ENCODE data around the gene ASXL3. TPM values are rescaled to one million over a fixed set of nuclear protein-coding genes. Genes with fewer than 3 reads are reported as not detected.

ASXL3 gene
- total RNA-seq, 1 donor from 2014 or later, result not detected

GRCh38 chr18:33593261-33593660 is 15.2 kb downstream of the ASXL3 start:
- intact Hi-C loops (cut with micrococcal nuclease), result no loop called here
- Mint-ChIP-seq H3K36me3 (ENCODE audit: low read depth) (no peaks in the 10 kb centered on the region), H3K27me3 (ENCODE audit: insufficient read depth) (no peaks in the 10 kb centered on the region), H3K9me3 (no peaks in the 10 kb centered on the region), H3K4me3 (no peak overlapping the region), H3K27ac (no peak overlapping the region), H3K4me1 (ENCODE audit: low read depth) (no peaks in the 10 kb centered on the region)
- DNase-seq (ENCODE audit: low spot score), result no peak

GRCh38 chr18:33594799-33595198 is 16.8 kb downstream of the ASXL3 start:
- intact Hi-C loops (cut with micrococcal nuclease), result no loop called here
- no peaks in the 10 kb centered on the region for H3K36me3 Mint-ChIP-seq (ENCODE audit: low read depth)
- no peak overlapping the region for H3K4me3 Mint-ChIP-seq
- no peaks in the 10 kb centered on the region for H3K9me3 Mint-ChIP-seq
- H3K27me3 Mint-ChIP-seq (ENCODE audit: insufficient read depth), result no peaks in the 10 kb centered on the region
- DNase-seq (ENCODE audit: low spot score), result no peak
- no peaks in the 10 kb centered on the region for H3K4me1 Mint-ChIP-seq (ENCODE audit: low read depth)
- no peak overlapping the region for H3K27ac Mint-ChIP-seq

- Mint-ChIP-seq H3K4me3 (no peak overlapping the region), H3K4me1 (ENCODE audit: low read depth) (no peaks in the 10 kb centered on the region), H3K27me3 (ENCODE audit: insufficient read depth) (no peaks in the 10 kb centered on the region), H3K36me3 (ENCODE audit: low read depth) (no peaks in the 10 kb centered on the region), H3K9me3 (no peaks in the 10 kb centered on the region), H3K27ac (no peak overlapping the region)
- intact Hi-C loops (cut with micrococcal nuclease), result no loop called here
- DNase-seq (ENCODE audit: low spot score), result no peak
Measured at GRCh38 chr18:33596178-33596854, 18.3 kb downstream of the ASXL3 start.

GRCh38 chr18:33600846-33601245 is 22.8 kb downstream of the ASXL3 start:
- no peaks in the 10 kb centered on the region for H3K9me3 Mint-ChIP-seq
- no peaks in the 10 kb centered on the region for H3K4me1 Mint-ChIP-seq (ENCODE audit: low read depth)
- no peaks in the 10 kb centered on the region for H3K27me3 Mint-ChIP-seq (ENCODE audit: insufficient read depth)
- no peak overlapping the region for H3K27ac Mint-ChIP-seq
- H3K36me3 Mint-ChIP-seq (ENCODE audit: low read depth), result no peaks in the 10 kb centered on the region
- no peak overlapping the region for H3K4me3 Mint-ChIP-seq
- intact Hi-C loops (cut with micrococcal nuclease), result no loop called here
- no peak for DNase-seq (ENCODE audit: low spot score)

- intact Hi-C loops (cut with micrococcal nuclease), result no loop called here
- no peak for DNase-seq (ENCODE audit: low spot score)
- peaks cover 3% of the 10 kb centered on the region for H3K9me3 Mint-ChIP-seq
- no peaks in the 10 kb centered on the region for H3K27me3 Mint-ChIP-seq (ENCODE audit: insufficient read depth)
- no peak overlapping the region for H3K27ac Mint-ChIP-seq
- no peaks in the 10 kb centered on the region for H3K36me3 Mint-ChIP-seq (ENCODE audit: low read depth)
- H3K4me3 Mint-ChIP-seq, result no peak overlapping the region
- H3K4me1 Mint-ChIP-seq (ENCODE audit: low read depth), result no peaks in the 10 kb centered on the region
Measured at GRCh38 chr18:33603454-33603853, 25.4 kb downstream of the ASXL3 start.

- no peaks in the 10 kb centered on the region for H3K27me3 Mint-ChIP-seq (ENCODE audit: insufficient read depth)
- no peaks in the 10 kb centered on the region for H3K36me3 Mint-ChIP-seq (ENCODE audit: low read depth)
- intact Hi-C loops (cut with micrococcal nuclease), result no loop called here
- peaks cover 3% of the 10 kb centered on the region for H3K9me3 Mint-ChIP-seq
- H3K4me3 Mint-ChIP-seq, result no peak overlapping the region
- no peak for DNase-seq (ENCODE audit: low spot score)
- H3K27ac Mint-ChIP-seq, result no peak overlapping the region
- no peaks in the 10 kb centered on the region for H3K4me1 Mint-ChIP-seq (ENCODE audit: low read depth)
Measured at GRCh38 chr18:33605250-33605649, 27.2 kb downstream of the ASXL3 start.

- intact Hi-C loops (cut with micrococcal nuclease), result no loop called here
- no peak for DNase-seq (ENCODE audit: low spot score)
- H3K27me3 Mint-ChIP-seq (ENCODE audit: insufficient read depth), result no peaks in the 10 kb centered on the region
- H3K27ac Mint-ChIP-seq, result no peak overlapping the region
- no peak overlapping the region for H3K4me3 Mint-ChIP-seq
- H3K9me3 Mint-ChIP-seq, result peaks cover 3% of the 10 kb centered on the region
- H3K36me3 Mint-ChIP-seq (ENCODE audit: low read depth), result no peaks in the 10 kb centered on the region
- H3K4me1 Mint-ChIP-seq (ENCODE audit: low read depth), result no peaks in the 10 kb centered on the region
Measured at GRCh38 chr18:33606621-33607020, 28.6 kb downstream of the ASXL3 start.

- H3K4me3 Mint-ChIP-seq, result no peak overlapping the region
- H3K36me3 Mint-ChIP-seq (ENCODE audit: low read depth), result no peaks in the 10 kb centered on the region
- DNase-seq (ENCODE audit: low spot score), result no peak
- no peaks in the 10 kb centered on the region for H3K27me3 Mint-ChIP-seq (ENCODE audit: insufficient read depth)
- intact Hi-C loops (cut with micrococcal nuclease), result no loop called here
- no peak overlapping the region for H3K27ac Mint-ChIP-seq
- H3K4me1 Mint-ChIP-seq (ENCODE audit: low read depth), result no peaks in the 10 kb centered on the region
- peaks cover 6% of the 10 kb centered on the region for H3K9me3 Mint-ChIP-seq
Measured at GRCh38 chr18:33611525-33612135, 33.6 kb downstream of the ASXL3 start.

- H3K27ac Mint-ChIP-seq, result no peak overlapping the region
- H3K36me3 Mint-ChIP-seq (ENCODE audit: low read depth), result no peaks in the 10 kb centered on the region
- H3K4me1 Mint-ChIP-seq (ENCODE audit: low read depth), result no peaks in the 10 kb centered on the region
- intact Hi-C loops (cut with micrococcal nuclease), result no loop called here
- peaks cover 4% of the 10 kb centered on the region for H3K9me3 Mint-ChIP-seq
- no peaks in the 10 kb centered on the region for H3K27me3 Mint-ChIP-seq (ENCODE audit: insufficient read depth)
- no peak for DNase-seq (ENCODE audit: low spot score)
- H3K4me3 Mint-ChIP-seq, result no peak overlapping the region
Measured at GRCh38 chr18:33612632-33613031, 34.6 kb downstream of the ASXL3 start.

GRCh38 chr18:33616556-33616955 is 38.5 kb downstream of the ASXL3 start:
- peaks cover 4% of the 10 kb centered on the region for H3K9me3 Mint-ChIP-seq
- H3K4me3 Mint-ChIP-seq, result no peak overlapping the region
- no peak overlapping the region for H3K27ac Mint-ChIP-seq
- no peaks in the 10 kb centered on the region for H3K36me3 Mint-ChIP-seq (ENCODE audit: low read depth)
- no peak for DNase-seq (ENCODE audit: low spot score)
- intact Hi-C loops (cut with micrococcal nuclease), result no loop called here
- H3K4me1 Mint-ChIP-seq (ENCODE audit: low read depth), result no peaks in the 10 kb centered on the region
- no peaks in the 10 kb centered on the region for H3K27me3 Mint-ChIP-seq (ENCODE audit: insufficient read depth)

GRCh38 chr18:33627114-33627513 is 49.1 kb downstream of the ASXL3 start:
- Mint-ChIP-seq H3K27ac (no peak overlapping the region), H3K4me3 (no peak overlapping the region), H3K9me3 (no peaks in the 10 kb centered on the region), H3K36me3 (ENCODE audit: low read depth) (no peaks in the 10 kb centered on the region), H3K4me1 (ENCODE audit: low read depth) (no peaks in the 10 kb centered on the region), H3K27me3 (ENCODE audit: insufficient read depth) (no peaks in the 10 kb centered on the region)
- intact Hi-C loops (cut with micrococcal nuclease), result no loop called here
- DNase-seq (ENCODE audit: low spot score), result no peak

GRCh38 chr18:33630476-33630875 is 52.5 kb downstream of the ASXL3 start:
- H3K27me3 Mint-ChIP-seq (ENCODE audit: insufficient read depth), result no peaks in the 10 kb centered on the region
- DNase-seq (ENCODE audit: low spot score), result no peak
- H3K9me3 Mint-ChIP-seq, result no peaks in the 10 kb centered on the region
- no peak overlapping the region for H3K27ac Mint-ChIP-seq
- intact Hi-C loops (cut with micrococcal nuclease), result no loop called here
- H3K36me3 Mint-ChIP-seq (ENCODE audit: low read depth), result no peaks in the 10 kb centered on the region
- H3K4me1 Mint-ChIP-seq (ENCODE audit: low read depth), result no peaks in the 10 kb centered on the region
- no peak overlapping the region for H3K4me3 Mint-ChIP-seq

- H3K9me3 Mint-ChIP-seq, result no peaks in the 10 kb centered on the region
- no peaks in the 10 kb centered on the region for H3K36me3 Mint-ChIP-seq (ENCODE audit: low read depth)
- H3K27ac Mint-ChIP-seq, result no peak overlapping the region
- intact Hi-C loops (cut with micrococcal nuclease), result no loop called here
- H3K4me1 Mint-ChIP-seq (ENCODE audit: low read depth), result no peaks in the 10 kb centered on the region
- H3K4me3 Mint-ChIP-seq, result no peak overlapping the region
- no peak for DNase-seq (ENCODE audit: low spot score)
- peaks cover 1% of the 10 kb centered on the region for H3K27me3 Mint-ChIP-seq (ENCODE audit: insufficient read depth)
Measured at GRCh38 chr18:33641141-33641540, 63.1 kb downstream of the ASXL3 start.

GRCh38 chr18:33644494-33644893 is 66.5 kb downstream of the ASXL3 start:
- no peak overlapping the region for H3K27ac Mint-ChIP-seq
- DNase-seq (ENCODE audit: low spot score), result no peak
- no peaks in the 10 kb centered on the region for H3K9me3 Mint-ChIP-seq
- no peaks in the 10 kb centered on the region for H3K27me3 Mint-ChIP-seq (ENCODE audit: insufficient read depth)
- H3K4me3 Mint-ChIP-seq, result no peak overlapping the region
- intact Hi-C loops (cut with micrococcal nuclease), result no loop called here
- H3K4me1 Mint-ChIP-seq (ENCODE audit: low read depth), result no peaks in the 10 kb centered on the region
- no peaks in the 10 kb centered on the region for H3K36me3 Mint-ChIP-seq (ENCODE audit: low read depth)
